Suprapubic skin (tissue), 4 donors: ENCODE data around the gene GNAL.

Experiments used
- CTCF ChIP-seq, 2 donors: fragments of 200-600 bp in 1 of 2; fragments of 450-650 bp in 1 of 2; sonication (generic) in 1 of 2; IDR thresholded peaks; one replicate each; pipeline ENCODE4 v1.5.1; 2016 to 2019; ENCODE audit warnings: antibody characterized with exemption in 2 of 2, mild to moderate bottlenecking in 1 of 2, moderate library complexity in 1 of 2
- EP300 ChIP-seq: sonication (generic); formaldehyde crosslinking; IDR thresholded peaks from one replicate; pipeline ENCODE4 v1.6.1; 2017; ENCODE audit warnings: antibody characterized with exemption
- POLR2A ChIP-seq, 2 donors: fragments of 450-650 bp; IDR thresholded peaks; one replicate each; pipeline ENCODE4 v1.6.1; 2017; ENCODE audit warnings: antibody characterized with exemption in 2 of 2, mild to moderate bottlenecking in 2 of 2, moderate library complexity in 2 of 2
- POLR2AphosphoS5 ChIP-seq, 3 donors: sonication (generic); formaldehyde crosslinking; IDR thresholded peaks; one replicate each; pipeline ENCODE4 v1.6.1; 2017; ENCODE audit warnings: antibody characterized with exemption in 3 of 3

GRCh38 chr18:11925800-11926481 lies 236.9 kb downstream of the GNAL start:
- no peak for TF ChIP-seq EP300
- no peak for TF ChIP-seq CTCF (IDR thresholded peaks at IDR 0.05)
- TF ChIP-seq POLR2A (IDR thresholded peaks at IDR 0.05): no peak
- TF ChIP-seq POLR2AphosphoS5 (IDR thresholded peaks at IDR 0.05): no peak
